ENCODE results near the gene EPN2.
"Not testable (repeated sequence)": the region's sequence is repeated elsewhere in the genome, so short reads cannot be mapped to it uniquely, and the experiment has no call there.

EPN2 gene

GRCh38 chr17:19347323-19348080 lies 110.3 kb downstream of the EPN2 start:
- no peak for DNase-seq

DNA sequence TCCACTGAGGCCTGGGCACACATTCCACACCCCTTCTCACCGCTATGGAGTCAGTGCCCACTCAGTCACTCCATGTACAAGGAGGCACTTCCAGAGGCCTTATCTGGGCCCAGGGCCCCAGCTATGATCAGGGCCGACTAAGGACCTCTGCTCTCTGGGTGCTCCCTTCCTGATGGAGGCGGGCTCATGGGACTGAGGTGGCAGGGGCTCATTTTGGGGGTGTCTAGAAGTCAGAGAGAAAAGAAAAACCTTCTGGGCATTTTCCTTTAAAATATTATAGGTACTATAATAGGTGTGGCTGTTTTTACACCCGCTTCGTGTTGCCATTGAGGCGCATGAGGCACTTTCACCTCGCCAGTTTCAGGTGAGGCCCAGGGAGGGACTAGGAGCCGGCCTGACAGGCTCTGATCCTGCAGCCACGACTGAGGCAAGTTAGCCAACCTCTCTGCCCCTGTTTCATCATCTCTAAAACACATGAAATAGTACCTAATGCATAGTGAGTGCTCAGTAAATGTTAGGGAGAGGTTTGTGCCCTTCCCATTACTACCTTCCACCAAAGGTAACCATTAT lies 111.0 kb downstream of the EPN2 start:
- DNase-seq, result no peak

DNA sequence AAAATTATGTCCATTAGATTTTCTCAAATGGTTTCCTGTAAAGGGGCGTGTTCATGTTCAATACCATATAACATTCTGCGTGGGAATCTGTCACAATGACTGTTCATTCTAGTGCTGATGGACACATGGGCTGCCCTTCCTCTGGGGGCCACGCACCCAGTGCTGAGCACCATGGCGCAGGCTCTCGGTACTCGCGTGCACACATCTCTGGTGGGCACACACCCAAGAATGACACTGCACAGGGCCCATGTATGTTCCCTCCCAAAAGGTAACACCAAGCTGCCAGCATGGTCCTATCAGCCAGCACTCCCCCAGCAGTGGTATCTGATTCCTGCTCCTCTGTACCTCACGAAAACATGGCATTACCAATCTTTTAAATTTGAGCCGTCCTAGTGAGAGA lies 111.6 kb downstream of the EPN2 start:
- DNase-seq, result no peak

- not testable (repeated sequence) for DNase-seq
Measured at GRCh38 chr17:19353401-19353800, 116.2 kb downstream of the EPN2 start.

DNA sequence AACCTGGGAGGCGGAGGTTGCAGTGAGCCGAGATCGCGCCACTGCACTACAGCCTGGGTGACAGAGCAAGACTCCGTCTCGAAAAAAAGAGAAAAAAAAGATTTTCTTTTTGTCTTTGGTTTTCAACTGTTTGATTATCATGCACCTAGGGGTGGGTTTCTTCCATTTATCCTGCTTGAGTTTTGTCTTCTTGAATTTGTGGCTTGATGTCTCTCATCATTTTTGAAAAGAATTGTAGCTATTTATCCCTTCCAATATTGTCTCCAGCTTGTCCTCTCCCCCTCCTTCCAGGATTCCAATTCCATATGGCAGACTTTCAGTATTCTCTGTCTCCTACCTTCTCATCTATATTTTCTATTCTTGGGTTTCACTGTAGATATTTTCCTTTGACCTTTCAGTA lies 117.6 kb downstream of the EPN2 start:
- DNase-seq, result no peak

DNA sequence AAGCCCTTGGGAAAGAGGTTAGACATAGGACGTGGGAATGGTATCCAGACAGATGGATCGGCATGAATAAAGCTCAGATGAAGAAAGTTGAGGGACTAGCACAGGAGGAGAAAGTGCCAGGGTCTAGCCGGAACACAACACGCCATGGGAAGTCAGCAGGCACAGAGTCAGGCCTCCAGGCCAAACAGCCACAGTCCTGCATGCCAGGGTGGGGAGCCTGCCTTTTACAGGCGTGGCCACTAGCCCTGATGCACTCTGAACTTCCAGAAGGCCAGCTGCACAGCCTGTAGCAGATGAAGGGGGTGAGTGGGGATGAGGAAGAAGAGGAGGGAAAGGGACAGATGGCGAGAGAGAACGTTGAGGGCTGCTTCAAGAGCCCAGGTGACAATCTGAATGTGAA lies 120.2 kb downstream of the EPN2 start:
- no peak for DNase-seq

DNA sequence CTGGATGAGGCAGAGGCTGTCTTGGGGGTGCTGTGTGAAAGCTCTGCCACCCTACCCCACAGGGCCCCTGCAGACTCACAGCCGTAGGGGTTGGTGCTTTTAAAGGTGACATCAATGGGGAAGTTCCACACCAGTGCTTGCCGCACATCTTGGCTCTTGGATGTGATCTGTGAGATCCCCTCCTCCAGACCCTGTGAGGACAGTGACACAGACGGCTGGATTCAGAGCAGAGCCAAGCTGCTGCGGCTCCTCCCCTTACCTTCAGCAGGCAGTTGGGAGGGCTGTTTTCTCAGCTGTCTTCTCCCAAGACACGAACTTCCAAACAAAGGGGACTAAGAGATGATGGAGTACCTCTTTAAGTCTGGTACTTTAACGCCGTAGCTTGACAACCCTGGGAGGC lies 120.6 kb downstream of the EPN2 start:
- no peak for DNase-seq

DNA sequence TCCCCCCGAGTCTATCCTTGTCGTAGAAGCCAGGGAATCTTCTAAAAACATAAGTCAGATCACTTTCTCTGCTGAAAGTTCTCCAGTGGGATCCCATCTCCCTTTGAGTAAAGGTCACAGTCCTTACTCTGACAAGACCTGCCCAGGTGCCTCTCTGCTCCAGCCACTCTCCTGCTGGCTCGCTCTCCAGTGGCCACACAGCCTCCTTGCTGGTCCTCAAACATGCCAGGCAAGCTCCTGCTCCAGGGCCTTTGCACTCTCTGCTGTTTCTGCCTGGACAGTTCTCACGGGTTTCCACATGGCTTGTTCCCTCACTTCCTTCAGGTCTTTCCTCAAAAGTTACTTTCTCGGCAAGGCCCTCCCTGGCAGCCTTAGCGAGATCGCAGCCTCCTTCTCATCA lies 122.0 kb downstream of the EPN2 start:
- DNase-seq, result no peak

DNA sequence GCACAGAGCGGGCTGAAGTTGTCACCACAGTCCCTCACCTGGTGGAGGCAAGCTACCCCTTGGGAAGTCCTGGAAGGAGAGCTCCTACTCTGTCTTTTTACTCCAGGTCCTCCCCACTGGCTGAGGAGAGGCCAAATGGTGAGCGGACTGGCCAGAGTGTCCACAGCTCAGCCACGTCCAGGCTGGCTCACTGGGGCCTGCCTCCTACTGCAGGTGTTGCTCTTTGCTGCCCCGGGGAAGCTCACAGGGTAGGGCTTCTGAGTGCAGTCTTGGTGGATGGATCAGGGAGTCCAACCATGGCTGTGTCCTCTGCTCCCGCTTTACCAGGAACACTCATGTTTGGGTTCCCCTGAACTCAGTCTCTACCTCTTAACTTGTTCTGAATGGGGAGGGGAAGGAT lies 122.7 kb downstream of the EPN2 start:
- no peak for DNase-seq

GRCh38 chr17:19360772-19361171 lies 123.6 kb downstream of the EPN2 start:
- DNase-seq, result no peak

DNA sequence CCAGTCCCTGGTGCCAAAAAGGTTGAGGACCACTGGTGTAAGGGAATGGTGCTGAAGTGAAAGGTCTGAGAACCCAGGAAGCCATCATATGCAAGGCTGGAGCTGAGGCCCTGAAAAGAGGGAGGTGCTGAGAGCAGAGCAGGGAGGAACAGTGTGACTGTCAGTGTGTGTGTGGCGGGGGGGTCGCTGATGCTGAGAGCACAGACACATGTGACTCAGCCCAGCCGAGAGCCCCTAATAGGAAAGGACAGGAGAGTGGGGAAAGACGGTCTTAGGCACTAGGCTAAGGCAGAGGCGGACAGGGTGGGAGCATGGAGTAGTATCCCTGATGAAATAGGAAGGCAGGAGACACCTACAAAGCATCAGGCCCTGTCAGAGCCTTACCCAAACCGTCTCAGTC lies 124.2 kb downstream of the EPN2 start:
- DNase-seq, result no peak

DNA sequence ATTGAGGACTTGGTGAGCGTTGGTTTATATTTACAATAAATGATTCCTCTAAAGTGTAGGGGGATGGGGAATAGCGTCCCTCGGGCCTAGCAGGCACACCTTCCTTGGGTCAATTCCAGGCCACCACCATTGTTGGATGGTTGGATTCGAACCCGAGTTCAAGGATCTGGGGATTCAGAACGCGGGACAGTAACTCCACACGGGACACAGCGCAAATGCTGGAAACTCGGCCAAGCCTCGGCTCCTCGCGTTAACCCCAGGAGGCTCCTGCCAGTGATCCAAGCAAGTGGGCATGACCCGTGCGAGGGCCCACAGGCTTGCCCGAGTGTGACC lies 124.7 kb downstream of the EPN2 start:
- DNase-seq, result no peak

DNA sequence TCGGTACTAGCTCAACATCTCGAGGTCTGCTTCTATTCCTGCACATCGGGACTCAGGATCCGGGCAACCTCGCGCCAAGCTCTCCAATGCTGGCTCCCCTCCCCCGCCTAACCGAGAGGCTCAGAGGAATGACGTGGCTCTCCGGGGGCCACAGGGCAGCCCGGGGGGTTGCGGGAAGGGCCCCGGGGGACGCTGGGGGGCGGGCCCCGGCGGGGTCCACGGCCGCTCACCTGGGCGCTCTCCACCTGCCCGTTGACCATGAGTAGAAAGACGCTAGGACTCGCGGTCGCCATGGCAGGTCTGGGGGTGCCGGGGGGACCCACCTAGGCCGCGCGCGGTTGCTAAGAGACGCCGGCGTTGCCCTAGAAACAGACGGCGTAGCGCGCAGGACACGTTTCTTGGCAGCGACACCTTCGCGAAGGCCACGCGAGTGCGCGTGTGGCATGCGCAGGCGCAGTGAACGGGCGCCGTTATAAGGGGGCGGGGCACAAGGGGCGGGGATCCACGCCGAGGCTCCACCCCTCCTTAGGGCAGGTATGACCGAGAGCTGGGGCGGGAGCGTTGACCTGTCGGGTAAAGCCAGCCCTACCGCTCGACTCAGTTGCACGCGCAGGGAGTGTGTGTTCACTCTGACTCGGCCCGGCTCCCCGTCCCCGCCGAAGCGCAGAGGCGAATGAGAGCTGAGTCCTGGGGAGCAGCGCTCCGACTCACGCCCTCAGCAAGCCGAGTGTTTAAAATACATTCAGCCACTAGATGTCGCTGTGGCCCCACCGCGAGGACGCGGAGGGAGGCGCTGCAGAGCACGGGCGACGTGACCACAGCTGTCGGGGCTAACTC lies 125.3 kb downstream of the EPN2 start, which contains the start of gene B9D1:
Gene B9D1 (minus strand): TSS at position 447 of the 837 bp plus-strand sequence. CDS start 154 bp downstream, at position 293.
- DNase-seq, result peak; percentile 96

DNA sequence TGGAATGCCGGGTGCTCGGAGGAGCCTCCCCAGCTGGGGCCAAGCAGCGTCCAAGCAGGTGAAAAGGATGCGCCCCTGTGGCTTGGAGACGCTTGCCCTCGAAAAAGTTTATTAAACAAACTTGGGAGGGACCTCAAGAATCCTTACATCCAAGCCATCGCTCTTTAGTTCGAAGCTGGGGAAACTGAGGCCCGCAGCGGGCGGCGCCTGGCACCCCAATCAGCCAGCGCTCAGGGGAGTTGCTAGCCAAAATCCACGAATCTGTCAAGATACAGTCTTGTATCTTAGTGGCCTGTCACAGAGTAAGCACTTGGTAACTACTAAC lies 125.9 kb downstream of the EPN2 start:
- no peak for DNase-seq

DNA sequence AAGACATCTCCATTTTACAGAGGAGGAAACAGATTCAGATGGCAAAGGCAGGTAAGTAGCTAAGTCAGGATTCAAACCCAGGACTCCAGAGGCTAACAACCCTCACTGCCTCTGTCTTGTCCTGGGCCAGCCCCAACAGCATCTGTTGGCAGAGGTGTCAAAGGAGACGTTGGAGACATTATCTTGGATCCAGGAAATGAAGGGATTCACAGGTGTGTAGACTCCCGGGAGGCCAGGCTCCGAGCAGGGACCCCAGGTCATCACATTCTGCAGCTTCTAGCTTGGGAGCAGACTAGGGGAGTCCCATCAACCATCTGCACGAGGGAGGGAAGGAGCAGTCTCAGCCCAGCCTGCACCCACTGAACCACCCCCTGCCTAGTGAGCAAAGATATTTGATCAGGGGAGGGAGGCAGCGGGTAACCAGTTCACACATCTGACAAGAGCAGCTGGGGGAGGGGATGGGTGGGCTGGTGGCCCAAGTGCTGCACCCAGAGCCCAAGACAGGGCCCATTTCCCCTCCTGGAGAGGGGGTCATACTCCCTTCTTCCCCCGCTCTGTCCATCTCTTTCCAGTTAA lies 126.4 kb downstream of the EPN2 start:
- no peak for DNase-seq

- DNase-seq, result no peak
Measured at GRCh38 chr17:19364699-19365498, 127.7 kb downstream of the EPN2 start.

DNA sequence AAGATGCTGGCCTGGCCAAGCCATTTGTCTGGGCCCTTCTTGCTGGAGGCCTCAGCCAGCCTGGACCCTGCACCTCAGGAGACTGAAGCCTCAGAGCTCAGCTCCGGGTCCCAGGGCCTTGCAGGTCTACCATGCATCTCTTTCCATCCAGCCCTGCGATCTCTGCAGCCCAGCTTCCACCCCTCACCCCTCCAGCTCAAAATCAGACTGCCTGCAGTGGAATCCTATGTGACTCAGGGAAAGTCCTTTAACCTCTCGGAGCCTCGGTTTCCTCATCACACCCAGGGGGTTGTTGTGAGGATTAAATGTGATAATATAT lies 128.3 kb downstream of the EPN2 start:
- no peak for DNase-seq

GRCh38 chr17:19365833-19366636 lies 128.9 kb downstream of the EPN2 start:
- DNase-seq, result no peak

- no peak for DNase-seq
Measured at GRCh38 chr17:19366637-19366972, 129.4 kb downstream of the EPN2 start.

DNA sequence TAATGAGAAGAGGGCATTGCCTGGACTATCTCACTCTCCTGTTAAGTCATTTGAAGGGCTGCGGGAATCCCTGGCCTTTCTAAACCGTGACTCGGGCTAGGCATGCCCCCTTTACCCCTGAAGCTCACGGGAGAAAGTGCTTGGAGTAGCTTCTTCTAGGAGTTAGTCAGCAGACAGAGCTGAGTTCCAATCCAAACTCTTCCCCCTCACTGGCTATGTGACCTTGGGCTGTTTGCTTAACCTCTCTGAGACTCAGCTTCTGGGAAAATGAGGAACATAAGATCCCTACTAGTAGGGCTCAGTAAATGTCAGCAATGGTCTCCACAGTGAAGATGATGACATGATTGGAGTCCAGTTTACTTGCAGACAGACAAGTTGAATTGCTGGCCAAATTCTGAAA lies 131.1 kb downstream of the EPN2 start:
- no peak for DNase-seq

- DNase-seq, result no peak
Measured at GRCh38 chr17:19369107-19369778, 132.1 kb downstream of the EPN2 start.
